HG03469 (cell line): ENCODE measurements around the gene ATP1A3.
"Not testable (repeated sequence)": the region's sequence is repeated elsewhere in the genome, so short reads cannot be mapped to it uniquely, and the experiment has no call there.

ENCODE experiments used
- ATAC-seq: cut with Tn5 transposase; IDR thresholded peaks from one replicate; pipeline ENCODE4 v1.9.1; 2021; ENCODE audit warnings: mild to moderate bottlenecking, moderate library complexity, moderate number of reproducible peaks; ENCODE audit not compliant: unreplicated experiment

ATP1A3 gene

DNA sequence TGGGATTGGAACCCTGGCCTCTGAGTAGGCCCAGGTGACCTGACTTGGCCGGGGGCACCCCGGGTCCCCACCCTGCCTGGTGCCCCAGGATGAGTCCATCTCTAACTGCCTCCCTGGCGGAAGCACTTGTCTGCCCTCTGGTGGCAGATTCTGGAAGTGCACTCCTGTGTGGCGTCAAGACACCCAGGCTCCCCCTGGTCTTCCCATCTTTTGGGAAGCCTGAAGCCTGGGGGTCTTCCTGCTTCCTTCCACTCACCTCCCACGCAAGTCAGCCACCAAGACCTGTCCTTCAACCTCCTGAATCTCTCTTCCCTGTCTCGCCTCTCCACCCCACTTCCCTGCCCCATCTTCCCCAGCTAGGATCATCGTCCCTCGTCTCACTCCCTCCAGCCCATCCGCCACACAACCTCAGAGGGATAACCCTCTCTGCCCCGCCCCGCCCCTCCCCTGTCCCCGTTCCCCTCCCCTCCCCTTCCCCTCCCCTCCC is 42.3 kb downstream of the ATP1A3 start:
- ATAC-seq = no peak

DNA sequence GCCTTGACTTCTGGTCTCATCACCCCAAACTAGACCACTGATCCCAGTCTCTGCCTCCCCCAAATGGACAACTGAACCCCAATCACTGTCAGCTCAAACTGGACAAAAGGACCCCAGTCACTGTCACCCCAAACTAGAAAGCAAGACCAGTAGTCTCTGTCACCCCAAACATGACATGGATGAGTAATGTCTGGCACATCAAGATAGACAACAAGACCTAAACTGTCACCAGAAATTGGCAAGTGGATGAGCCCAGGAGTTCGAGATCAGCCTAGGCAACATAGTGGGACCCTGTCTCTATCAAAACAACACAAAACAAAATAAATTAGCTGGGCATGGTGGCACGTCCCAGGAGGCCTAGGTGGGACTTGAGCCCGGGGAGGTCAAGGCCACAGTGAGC is 46.9 kb downstream of the ATP1A3 start:
- ATAC-seq = no peak

DNA sequence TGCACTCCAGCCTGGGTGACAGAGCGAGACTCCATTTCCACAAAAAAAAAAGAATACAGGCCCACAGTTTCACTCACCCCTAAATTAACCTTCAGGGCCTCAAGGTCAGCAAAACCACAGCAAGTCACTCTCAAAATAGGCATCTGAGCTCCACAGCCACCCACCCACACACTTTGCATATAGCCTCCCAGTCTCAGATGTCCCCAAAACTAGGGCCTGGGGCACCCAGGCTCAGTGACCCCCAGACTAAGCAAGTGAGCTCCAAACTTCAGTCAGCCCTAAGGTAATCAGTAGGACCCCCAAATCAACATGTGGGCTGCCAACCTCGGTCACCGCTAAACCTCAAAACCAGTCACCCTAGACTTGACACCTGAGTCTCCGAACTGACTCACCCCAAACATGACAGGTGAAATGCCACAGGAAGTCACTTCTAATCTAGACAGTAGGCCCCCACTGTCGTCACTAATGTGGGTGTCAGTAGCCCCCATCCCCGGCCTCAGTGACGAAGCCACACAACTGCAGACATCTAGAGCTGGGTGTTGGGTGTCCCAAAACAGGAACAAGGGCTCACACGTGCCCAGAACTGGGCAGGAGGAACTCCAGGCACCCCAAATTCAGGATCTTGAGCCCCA is 48.8 kb downstream of the ATP1A3 start:
- peak; percentile 59 for ATAC-seq

DNA sequence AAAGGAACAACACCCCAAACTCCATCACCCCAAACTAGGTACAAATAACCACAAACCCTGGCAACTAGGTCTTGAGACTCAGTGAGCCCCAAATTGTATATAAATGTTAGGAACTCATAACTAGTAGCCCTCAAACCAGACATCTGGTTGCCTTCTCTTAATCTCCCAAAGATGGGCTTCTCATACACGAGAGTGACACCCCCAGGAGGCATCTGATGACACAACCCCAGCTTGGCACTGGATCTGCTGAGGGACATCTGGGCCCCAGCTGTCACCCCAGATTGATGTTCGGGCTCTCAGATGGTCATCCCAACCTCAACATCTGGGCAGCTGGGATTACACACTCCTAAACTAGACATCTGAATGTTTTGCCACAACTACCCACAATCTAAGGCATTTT is 49.7 kb downstream of the ATP1A3 start:
- no peak for ATAC-seq

- ATAC-seq = no peak
These were observed 52.4 kb downstream of the ATP1A3 start for GRCh38 chr19:41941410-41942202.

- ATAC-seq = no peak
These were observed 53.2 kb downstream of the ATP1A3 start for GRCh38 chr19:41940731-41941409.

DNA sequence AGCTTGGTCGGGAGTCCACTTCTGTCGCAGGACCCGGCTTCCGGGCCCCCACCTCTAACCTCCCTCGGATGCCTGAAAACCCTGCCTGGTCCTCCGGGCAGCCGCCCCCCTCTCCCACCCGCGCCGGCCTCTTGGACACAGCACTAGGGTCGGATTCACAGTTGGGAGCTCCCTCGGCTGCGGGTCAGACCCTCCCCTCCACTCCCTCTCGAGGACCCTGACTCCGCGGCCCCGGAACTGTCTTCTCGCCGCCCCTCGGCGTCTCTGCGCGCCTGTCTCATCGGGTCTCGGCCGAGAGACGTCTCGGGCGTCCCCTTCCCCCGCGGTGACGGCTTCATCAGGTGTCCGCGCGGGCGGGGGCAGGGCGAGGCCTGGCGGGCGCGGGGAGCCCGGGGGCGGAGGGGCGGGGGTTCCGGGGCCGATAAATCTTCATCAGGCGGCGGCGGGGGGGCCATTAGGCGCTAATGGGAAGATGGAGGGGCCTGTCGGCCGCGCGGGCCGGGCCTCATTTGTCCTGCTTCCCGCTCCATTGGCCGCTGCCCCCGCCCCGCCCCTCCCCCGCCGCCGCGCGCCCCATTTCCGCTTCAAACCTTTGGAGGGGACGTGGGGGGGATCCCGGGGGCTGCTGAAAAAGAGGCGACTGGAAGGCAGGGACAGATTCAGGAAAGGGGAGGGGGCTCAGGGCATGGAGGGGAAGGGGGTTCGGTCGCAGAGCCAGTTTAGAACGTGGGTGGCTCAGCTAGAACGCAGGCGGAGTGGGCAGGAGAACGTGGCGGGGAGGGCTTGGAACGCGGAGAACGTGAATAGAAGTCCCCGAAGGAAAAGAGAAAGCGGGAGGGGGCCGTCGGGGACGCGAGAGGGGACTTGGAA is 53.9 kb downstream of the ATP1A3 start:
- no peak for ATAC-seq

- not testable (repeated sequence) for ATAC-seq
These were observed 54.8 kb downstream of the ATP1A3 start for GRCh38 chr19:41939209-41939608.

DNA sequence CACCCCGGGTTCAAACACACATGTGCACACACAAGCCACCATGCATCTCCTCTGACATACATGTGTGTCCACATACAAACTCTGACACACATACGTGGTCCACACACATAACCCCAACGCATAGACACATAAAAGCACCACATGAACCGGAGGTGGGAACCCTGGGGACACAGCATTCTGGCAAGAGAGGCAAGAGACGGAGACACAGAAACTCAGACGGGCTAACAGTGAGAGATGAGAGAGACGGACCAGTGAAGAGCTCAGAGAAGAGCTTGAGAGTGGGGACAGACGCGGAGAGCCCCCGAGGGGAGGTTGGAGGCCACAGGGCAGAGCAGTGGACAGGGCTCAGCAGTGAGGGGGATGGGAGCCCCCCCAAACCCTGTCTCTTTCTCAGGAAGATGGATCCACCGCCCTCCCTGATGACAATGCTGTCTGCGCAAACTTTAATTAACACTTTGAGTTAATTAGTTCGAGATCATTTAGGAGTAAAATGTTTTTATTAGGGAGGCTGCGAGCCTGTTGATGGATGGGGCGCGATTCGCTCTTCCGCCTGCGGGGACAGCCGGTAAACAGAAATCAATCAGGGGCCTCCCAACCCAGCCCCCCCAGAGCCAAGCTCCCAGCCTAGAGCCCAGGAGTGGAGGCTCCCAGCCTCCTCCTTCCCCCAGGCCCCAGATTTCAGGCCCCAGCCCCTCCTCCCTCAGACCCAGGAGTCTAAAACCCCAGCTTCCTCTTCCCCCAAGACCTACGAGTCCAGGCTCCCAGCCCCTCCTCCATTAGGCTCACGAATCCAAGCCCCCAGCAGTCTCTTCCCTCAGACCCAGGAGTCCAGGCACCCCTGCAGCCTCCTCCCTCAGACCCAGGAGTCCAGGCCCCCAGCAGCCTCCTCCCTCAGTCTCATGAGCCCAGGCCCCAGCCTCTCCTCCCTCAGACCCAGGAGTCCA is 56.2 kb downstream of the ATP1A3 start:
- ATAC-seq = no peak

- no peak for ATAC-seq
These were observed 57.1 kb downstream of the ATP1A3 start for GRCh38 chr19:41936961-41937360.

- no peak for ATAC-seq
These were observed 57.6 kb downstream of the ATP1A3 start for GRCh38 chr19:41936416-41936850.

DNA sequence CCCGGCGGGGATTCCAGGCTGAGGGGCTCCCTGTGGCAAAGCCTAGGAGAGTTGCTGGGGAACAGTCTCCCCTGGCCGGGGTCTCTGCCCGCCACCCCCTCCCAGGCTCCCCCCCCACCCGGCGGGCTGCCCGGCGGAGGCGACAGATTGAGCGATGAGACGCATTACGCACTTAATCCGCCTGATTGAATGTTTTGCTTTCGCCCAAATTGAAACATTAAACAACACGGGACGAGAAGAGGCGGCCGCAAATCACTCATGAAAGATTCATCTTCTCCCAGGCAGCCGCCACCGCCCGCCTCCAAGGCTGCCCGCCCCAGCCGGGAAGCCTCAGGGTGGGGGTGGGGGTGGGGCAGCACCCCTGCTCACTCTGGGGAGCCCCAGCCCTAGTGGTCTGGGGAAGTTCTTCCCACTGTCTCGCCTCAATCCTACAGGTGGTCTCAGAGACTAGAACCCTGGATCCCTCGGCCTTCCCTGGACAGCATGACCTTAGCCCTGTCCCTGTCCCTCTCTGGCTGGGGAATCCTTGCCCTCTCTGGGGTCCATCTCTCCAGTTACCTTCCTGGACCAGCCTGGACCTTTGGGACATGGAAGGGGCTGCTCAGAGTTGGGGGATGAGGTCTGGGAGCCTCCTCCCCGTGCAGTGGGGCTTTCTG is 58.1 kb downstream of the ATP1A3 start:
- ATAC-seq = no peak

DNA sequence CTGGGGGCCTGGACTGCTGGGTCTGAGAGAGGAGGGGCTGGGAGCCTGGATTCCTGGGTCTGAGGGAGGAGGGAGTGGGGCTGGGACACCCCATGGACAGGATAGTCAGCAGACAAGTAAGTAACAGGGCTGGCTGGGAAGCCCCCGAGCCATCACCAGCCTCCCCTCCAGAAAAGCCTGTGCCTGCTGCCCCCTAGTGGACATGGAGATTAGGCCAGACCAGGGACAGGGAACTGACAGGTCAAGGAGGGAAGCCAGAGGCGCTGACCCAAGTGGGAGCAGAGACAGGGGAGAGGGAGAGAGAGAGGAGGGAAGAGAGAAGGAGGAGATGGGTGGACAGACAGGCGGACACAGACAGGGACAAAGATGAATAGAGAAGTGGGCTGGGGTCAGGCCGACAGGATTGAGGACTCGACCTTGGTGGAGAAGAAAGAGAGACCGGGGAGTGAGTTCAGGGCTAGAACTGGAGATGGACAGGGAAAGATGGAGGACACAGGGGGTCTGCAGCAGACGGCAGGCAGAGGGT is 59.1 kb downstream of the ATP1A3 start:
- ATAC-seq = no peak

GRCh38 chr19:41933693-41934426 is 60.2 kb downstream of the ATP1A3 start:
- ATAC-seq = no peak

- ATAC-seq = no peak
These were observed 61.2 kb downstream of the ATP1A3 start for GRCh38 chr19:41932720-41933332.

DNA sequence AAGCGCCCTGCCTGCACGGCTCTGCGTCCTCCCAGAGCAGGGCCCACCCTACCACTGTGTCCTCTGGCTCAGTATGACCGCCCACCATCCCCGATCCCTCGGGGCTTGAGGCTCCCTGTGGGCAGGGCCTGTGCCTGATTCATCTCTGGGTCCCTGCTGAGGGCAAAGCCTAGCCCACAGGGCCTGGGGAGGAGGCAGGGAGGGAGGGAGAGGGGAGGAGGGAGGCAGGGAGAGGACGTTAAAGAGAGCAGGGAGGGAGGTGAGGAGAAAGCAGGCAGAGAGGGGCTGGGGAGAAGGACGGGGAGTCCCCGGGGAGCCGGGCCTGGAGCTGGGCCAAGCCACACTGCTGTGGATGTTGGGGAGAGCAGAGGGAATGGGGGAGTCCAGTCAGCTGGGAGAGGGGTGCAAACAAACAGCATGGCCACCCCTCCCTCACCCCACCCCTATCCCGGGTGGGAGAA is 61.7 kb downstream of the ATP1A3 start:
- ATAC-seq = no peak

GRCh38 chr19:41930926-41931592 is 63.0 kb downstream of the ATP1A3 start:
- no peak for ATAC-seq
